ENCODE data around the gene NR2F1-AS1.

Gene NR2F1-AS1

DNA sequence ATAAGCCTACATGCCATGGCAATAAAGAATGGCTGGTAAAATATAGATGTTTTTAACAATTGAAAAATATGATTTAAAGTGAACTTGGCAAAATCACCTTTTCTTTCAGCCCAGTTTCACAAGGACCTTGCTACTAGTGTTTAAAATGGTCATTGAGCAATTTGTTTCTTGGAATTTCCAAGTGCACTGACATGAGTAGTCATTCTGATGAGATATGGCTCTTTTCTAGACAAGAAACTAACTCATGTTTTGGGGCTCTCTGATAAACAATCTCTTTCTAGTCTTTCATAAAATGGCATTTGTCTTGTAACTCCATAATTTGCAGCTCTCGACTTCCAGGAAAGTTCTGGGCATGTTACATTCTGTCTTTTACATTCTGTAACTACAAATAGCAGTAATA lies 176.8 kb downstream of the NR2F1-AS1 start:
- Mint-ChIP-seq H3K4me3 (no peak overlapping the region), H3K27ac (peak overlapping the region in 1 of 3 experiments; percentile 8), H3K9me3 (peaks cover 4% of the 10 kb centered on the region), H3K4me1 (peaks cover 50% of the 10 kb centered on the region), H3K27me3 (ENCODE audit: low read depth) (no peaks in the 10 kb centered on the region), H3K36me3 (ENCODE audit: low read depth) (no peaks in the 10 kb centered on the region)
- no peak for TF ChIP-seq CTCF (IDR thresholded peaks at IDR 0.05; ENCODE audit: unreplicated experiment in 3 of 3)

DNA sequence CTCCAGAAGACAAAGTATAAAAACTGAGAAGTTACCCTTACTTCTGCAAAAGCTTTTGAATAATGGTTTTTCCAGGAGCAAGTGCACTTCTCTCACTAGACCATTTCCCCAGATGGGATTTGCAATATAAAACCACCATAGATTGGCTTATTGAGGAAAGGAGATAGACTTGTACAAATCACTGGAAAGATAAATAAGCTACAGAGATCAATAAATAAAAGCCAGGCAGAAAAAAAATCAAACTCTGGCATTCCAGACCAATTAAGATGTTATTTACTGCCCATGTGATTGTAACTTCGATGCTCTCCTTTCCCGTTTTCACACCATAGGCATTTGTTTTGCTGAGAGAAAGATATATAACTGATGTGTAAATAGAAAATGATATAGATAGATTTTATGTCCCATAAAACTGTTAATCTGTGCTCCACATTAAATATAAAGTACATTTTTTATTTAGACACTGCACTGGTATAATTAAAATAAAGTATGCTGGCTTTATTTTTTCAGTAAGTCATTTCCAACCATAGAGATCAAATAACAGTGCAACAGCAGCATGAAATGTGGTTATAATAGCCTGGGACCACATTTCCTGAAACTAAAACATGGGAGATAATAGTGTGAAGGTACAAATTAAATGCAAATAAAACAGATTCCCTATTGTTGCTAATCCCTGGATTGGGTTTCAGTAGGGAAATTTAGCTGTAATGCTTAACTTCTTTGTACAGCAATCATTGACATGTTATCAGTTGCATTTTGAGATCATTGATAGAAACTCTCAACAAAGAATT lies 177.7 kb downstream of the NR2F1-AS1 start:
- Mint-ChIP-seq H3K36me3 (ENCODE audit: low read depth) (no peaks in the 10 kb centered on the region), H3K4me1 (peaks cover 41% of the 10 kb centered on the region)

GRCh38 chr5:93402451-93402850 lies 178.6 kb downstream of the NR2F1-AS1 start:
- H3K4me1 Mint-ChIP-seq = peaks cover 32% of the 10 kb centered on the region
- H3K27me3 Mint-ChIP-seq (ENCODE audit: low read depth) = peaks cover 5% of the 10 kb centered on the region
- H3K9me3 Mint-ChIP-seq = peaks cover 4% of the 10 kb centered on the region
- no peaks in the 10 kb centered on the region for H3K36me3 Mint-ChIP-seq (ENCODE audit: low read depth)
- H3K27ac Mint-ChIP-seq = peak overlapping the region in 2 of 3 experiments; percentile 19 to 22
- H3K4me3 Mint-ChIP-seq = no peak overlapping the region
- TF ChIP-seq CTCF (IDR thresholded peaks at IDR 0.05; ENCODE audit: unreplicated experiment in 3 of 3) = no peak

More for the DNA sequence above, 177.7 kb downstream of the NR2F1-AS1 start:
- Mint-ChIP-seq H3K27ac (peak overlapping the region in 2 of 3 experiments; percentile 19 to 22), H3K4me3 (no peak overlapping the region), H3K9me3 (peaks cover 4% of the 10 kb centered on the region), H3K27me3 (ENCODE audit: low read depth) (no peaks in the 10 kb centered on the region)
- no peak for TF ChIP-seq CTCF (IDR thresholded peaks at IDR 0.05; ENCODE audit: unreplicated experiment in 3 of 3)

DNA sequence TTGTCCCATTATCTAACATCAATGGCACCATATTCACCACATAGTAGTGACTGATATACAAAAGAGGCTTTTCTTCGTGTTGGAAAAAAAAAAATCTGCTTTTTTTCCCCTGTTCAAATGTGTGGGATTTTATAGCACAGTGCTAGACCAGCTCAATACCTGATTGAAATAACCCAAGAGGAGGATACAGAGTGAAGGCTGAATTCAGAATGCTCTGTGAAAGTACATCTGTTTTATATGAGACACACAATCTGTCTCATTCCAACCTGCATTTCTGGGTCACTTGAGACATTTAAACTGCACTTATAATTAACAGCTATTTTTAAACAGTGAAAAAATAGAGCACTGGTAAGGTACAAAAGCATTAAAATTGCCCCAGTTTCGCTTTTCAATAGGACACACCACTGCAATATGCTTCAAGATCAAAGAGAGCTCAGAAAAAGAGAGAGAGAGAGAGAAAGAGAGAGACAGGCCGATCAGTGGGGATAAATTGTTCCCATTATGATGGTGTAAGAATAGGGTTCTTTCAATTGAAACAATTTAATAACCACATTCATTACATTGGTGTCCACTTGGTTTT lies 179.3 kb downstream of the NR2F1-AS1 start:
- Mint-ChIP-seq H3K27ac (no peak overlapping the region), H3K4me1 (peaks cover 28% of the 10 kb centered on the region), H3K4me3 (no peak overlapping the region), H3K27me3 (ENCODE audit: low read depth) (peaks cover 5% of the 10 kb centered on the region), H3K36me3 (ENCODE audit: low read depth) (no peaks in the 10 kb centered on the region), H3K9me3 (peaks cover 4% of the 10 kb centered on the region)
- no peak for TF ChIP-seq CTCF (IDR thresholded peaks at IDR 0.05; ENCODE audit: unreplicated experiment in 3 of 3)

DNA sequence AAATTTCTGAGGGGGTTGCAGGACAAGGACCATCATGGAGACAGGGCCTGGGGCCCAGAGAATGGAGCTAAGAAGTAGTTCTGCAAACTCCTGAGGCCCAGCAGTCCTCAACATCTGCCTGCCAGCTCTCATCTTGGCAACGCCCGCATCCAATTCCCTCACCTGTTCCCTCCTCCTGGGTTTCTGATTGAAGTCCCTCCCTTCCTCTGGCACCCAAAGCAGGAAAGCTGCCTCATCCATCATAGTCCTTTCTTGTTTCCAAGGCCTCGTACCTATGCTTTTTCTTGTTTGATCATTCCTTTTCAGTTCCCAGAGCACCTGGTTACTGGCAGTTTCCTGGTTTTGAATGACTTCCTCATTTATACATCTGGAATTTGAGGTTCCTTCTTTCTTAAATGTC lies 181.3 kb downstream of the NR2F1-AS1 start:
- Mint-ChIP-seq H3K9me3 (peaks cover 4% of the 10 kb centered on the region), H3K27me3 (ENCODE audit: low read depth) (peaks cover 5% of the 10 kb centered on the region), H3K4me1 (peaks cover 43% of the 10 kb centered on the region), H3K27ac (no peak overlapping the region), H3K4me3 (no peak overlapping the region), H3K36me3 (ENCODE audit: low read depth) (no peaks in the 10 kb centered on the region)
- TF ChIP-seq CTCF (IDR thresholded peaks at IDR 0.05; ENCODE audit: unreplicated experiment in 3 of 3) = no peak
